A549 (cell line): ENCODE data around the gene CTNNA3.

Experiments
- CHD2 ChIP-seq: fragments of 150-350 bp; IDR thresholded peaks from 2 replicates; pipeline ENCODE4 v1.6.1; 2014; ENCODE audit warnings: low read length; ENCODE audit not compliant: partially characterized antibody
- CHD4 ChIP-seq: fragments of 200-600 bp; sonication (generic); IDR thresholded peaks from 2 replicates; pipeline ENCODE4 v1.6.1; 2016; ENCODE audit warnings: antibody characterized with exemption, mild to moderate bottlenecking, borderline replicate concordance
- CTCF ChIP-seq: fragments of >200 bp; sonication (Bioruptor Twin); formaldehyde crosslinking; IDR thresholded peaks from 3 replicates; pipeline ENCODE4 v1.5.1; 2016
- EP300 ChIP-seq, 2 experiments: fragments of >200 bp; sonication (Bioruptor Twin); formaldehyde crosslinking; IDR thresholded peaks; 2 replicates in 1 of 2; 3 replicates in 1 of 2; pipeline ENCODE4 v1.6.1; 2016 to 2017
- JUNB ChIP-seq: fragments of >200 bp; sonication (Bioruptor Twin); formaldehyde crosslinking; IDR thresholded peaks from 2 replicates; pipeline ENCODE4 v1.6.1; 2016
- KDM1A ChIP-seq: fragments of 200-600 bp; sonication (generic); IDR thresholded peaks from 2 replicates; pipeline ENCODE4 v1.6.1; 2016; ENCODE audit warnings: low read depth, mild to moderate bottlenecking
- MAZ ChIP-seq: fragments of 150-350 bp; IDR thresholded peaks from 2 replicates; pipeline ENCODE4 v1.6.1; 2014; ENCODE audit warnings: antibody characterized with exemption, low read depth, low read length, borderline replicate concordance
- PBX3 ChIP-seq: IDR thresholded peaks from 2 replicates; pipeline ENCODE4 v1.6.1; 2012
- POLR2A ChIP-seq: IDR thresholded peaks from 2 replicates; pipeline ENCODE4 v1.6.1; 2012; ENCODE audit warnings: mild to moderate bottlenecking, low read length
- RFX5 ChIP-seq: fragments of 450-650 bp; IDR thresholded peaks from 2 replicates; pipeline ENCODE4 v1.7.1; 2014; ENCODE audit warnings: antibody characterized with exemption, mild to moderate bottlenecking, moderate library complexity
- SREBF2 ChIP-seq: fragments of 450-650 bp; IDR thresholded peaks from 2 replicates; pipeline ENCODE4 v1.6.1; 2014; ENCODE audit warnings: mild to moderate bottlenecking, moderate library complexity
- USF2 ChIP-seq: fragments of 450-650 bp; IDR thresholded peaks from 2 replicates; pipeline ENCODE4 v1.6.1; 2014; ENCODE audit warnings: antibody characterized with exemption

GRCh38 chr10:67723601-67724000 is 27.6 kb upstream of the CTNNA3 start:
- TF ChIP-seq KDM1A (no peak), PBX3 (no peak), POLR2A (no peak), CTCF (no peak), RFX5 (no peak), USF2 (no peak), CHD4 (no peak), MAZ (no peak), EP300 (IDR thresholded peaks at IDR 0.05) (no peak), JUNB (no peak), SREBF2 (no peak), CHD2 (no peak)
